ENCODE results near the gene IDI2.
"Not testable (repeated sequence)": the region's sequence is repeated elsewhere in the genome, so short reads cannot be mapped to it uniquely, and the experiment has no call there.

DNA sequence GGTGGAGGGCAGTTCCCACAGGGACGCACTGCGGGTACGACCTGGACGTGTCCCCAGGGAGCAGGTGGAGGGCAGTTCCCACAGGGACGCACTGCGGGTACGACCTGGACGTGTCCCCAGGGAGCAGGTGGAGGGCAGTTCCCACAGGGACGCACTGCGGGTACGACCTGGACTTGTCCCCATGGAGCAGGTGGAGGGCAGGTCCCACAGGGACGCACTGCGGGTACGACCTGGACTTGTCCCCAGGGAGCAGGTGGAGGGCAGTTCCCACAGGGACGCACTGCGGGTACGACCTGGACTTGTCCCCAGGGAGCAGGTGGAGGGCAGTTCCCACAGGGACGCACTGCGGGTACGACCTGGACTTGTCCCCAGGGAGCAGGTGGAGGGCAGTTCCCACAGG, 13.1 kb upstream of the IDI2 start:
- not testable (repeated sequence) for TF ChIP-seq CTCF (IDR thresholded peaks at IDR 0.05; ENCODE audit: low read depth, low read length); EZH2phosphoT487 (IDR thresholded peaks at IDR 0.05; ENCODE audit: low read depth)
